HUES64 (cell line): ENCODE data around the gene PDE11A.

ENCODE experiments used
- H3K27ac ChIP-seq: 2 replicates; pipeline ENCODE4 v1.7.0; 2013; ENCODE audit warnings: low read depth, low read length, inconsistent platforms
- H3K27me3 ChIP-seq: 2 replicates; pipeline ENCODE4 v1.6.1; 2013; ENCODE audit warnings: mild to moderate bottlenecking, low read length; ENCODE audit not compliant: insufficient read depth
- H3K36me3 ChIP-seq: 2 replicates; pipeline ENCODE4 v1.6.1; 2013; ENCODE audit warnings: mild to moderate bottlenecking, low read length; ENCODE audit not compliant: insufficient read depth
- H3K4me1 ChIP-seq: 2 replicates; pipeline ENCODE4 v1.6.1; 2013; ENCODE audit warnings: mild to moderate bottlenecking, low read length, moderate library complexity; ENCODE audit not compliant: insufficient read depth
- H3K4me3 ChIP-seq: 2 replicates; pipeline ENCODE4 v1.5.1; 2013; ENCODE audit warnings: mild to moderate bottlenecking, low read length, moderate library complexity
- H3K9ac ChIP-seq: 2 replicates; pipeline ENCODE4 v1.6.1; 2013; ENCODE audit warnings: mild to moderate bottlenecking, low read depth, low read length
- H3K9me3 ChIP-seq: 2 replicates; pipeline ENCODE4 v1.6.1; 2013; ENCODE audit warnings: low read depth, low read length; ENCODE audit not compliant: insufficient read depth
- WGBS: fragments of 150-250, 120-280 bp; methylation state at CpG from one replicate; pipeline ENCODE4 v1.1.7; 2013; ENCODE audit warnings: missing lambda C conversion rate; 5-methylcytosine and 5-hydroxymethylcytosine counted together

The PDE11A gene

GRCh38 chr2:177589186-177589585 is 483.4 kb downstream of the PDE11A start:
- Histone ChIP-seq H3K36me3 (no peaks in the 10 kb centered on the region), H3K4me1 (no peaks in the 10 kb centered on the region), H3K9me3 (no peaks in the 10 kb centered on the region), H3K27me3 (no peaks in the 10 kb centered on the region; the same call in 1 of the 2 replicates), H3K4me3 (no peak overlapping the region), H3K27ac (no peak overlapping the region), H3K9ac (no peak overlapping the region)
- 92% methylated on average over 1 of the region's 1 CpG for WGBS

GRCh38 chr2:177588671-177589070 is 483.9 kb downstream of the PDE11A start:
- 94% methylated on average over 3 of the region's 3 CpGs for WGBS
- no peak overlapping the region for H3K27ac ChIP-seq

GRCh38 chr2:177587371-177587770 is 485.2 kb downstream of the PDE11A start:
- Histone ChIP-seq H3K4me1 (no peaks in the 10 kb centered on the region), H3K36me3 (no peaks in the 10 kb centered on the region), H3K4me3 (no peak overlapping the region), H3K27me3 (no peaks in the 10 kb centered on the region), H3K9me3 (no peaks in the 10 kb centered on the region), H3K27ac (no peak overlapping the region), H3K9ac (no peak overlapping the region)
- 95% methylated on average over 1 of the region's 1 CpG for WGBS

More at GRCh38 chr2:177588671-177589070, 483.9 kb downstream of the PDE11A start:
- Histone ChIP-seq H3K4me1 (no peaks in the 10 kb centered on the region), H3K9me3 (no peaks in the 10 kb centered on the region), H3K27me3 (no peaks in the 10 kb centered on the region; the same call in 1 of the 2 replicates), H3K36me3 (no peaks in the 10 kb centered on the region), H3K4me3 (no peak overlapping the region), H3K9ac (no peak overlapping the region)

- Histone ChIP-seq H3K36me3 (no peaks in the 10 kb centered on the region), H3K27me3 (no peaks in the 10 kb centered on the region), H3K9ac (no peak overlapping the region), H3K27ac (no peak overlapping the region), H3K4me3 (no peak overlapping the region), H3K4me1 (no peaks in the 10 kb centered on the region), H3K9me3 (no peaks in the 10 kb centered on the region)
- WGBS = 100% methylated on average over 1 of the region's 1 CpG
Measured at GRCh38 chr2:177586154-177586553, 486.4 kb downstream of the PDE11A start.

- no peaks in the 10 kb centered on the region for H3K36me3 ChIP-seq
- no peak overlapping the region for H3K27ac ChIP-seq
- WGBS = 93% methylated on average over 5 of the region's 5 CpGs
- no peaks in the 10 kb centered on the region for H3K27me3 ChIP-seq
- no peaks in the 10 kb centered on the region for H3K4me1 ChIP-seq
- no peak overlapping the region for H3K9ac ChIP-seq
- H3K4me3 ChIP-seq = no peak overlapping the region
- no peaks in the 10 kb centered on the region for H3K9me3 ChIP-seq
Measured at GRCh38 chr2:177585234-177585863, 487.2 kb downstream of the PDE11A start.

- Histone ChIP-seq H3K36me3 (no peaks in the 10 kb centered on the region), H3K9me3 (no peaks in the 10 kb centered on the region), H3K4me3 (no peak overlapping the region), H3K9ac (no peak overlapping the region), H3K27ac (no peak overlapping the region), H3K4me1 (no peaks in the 10 kb centered on the region), H3K27me3 (no peaks in the 10 kb centered on the region)
- WGBS = 88% methylated on average over 5 of the region's 6 CpGs
Measured at GRCh38 chr2:177584030-177584692, 488.4 kb downstream of the PDE11A start.

- no peak overlapping the region for H3K4me3 ChIP-seq
- H3K27ac ChIP-seq = no peak overlapping the region
- H3K9me3 ChIP-seq = no peaks in the 10 kb centered on the region
- no peaks in the 10 kb centered on the region for H3K4me1 ChIP-seq
- no peak overlapping the region for H3K9ac ChIP-seq
- WGBS = 83% methylated on average over 1 of the region's 1 CpG
- H3K36me3 ChIP-seq = no peaks in the 10 kb centered on the region
- no peaks in the 10 kb centered on the region for H3K27me3 ChIP-seq
Measured at GRCh38 chr2:177582000-177582399, 490.6 kb downstream of the PDE11A start.

GRCh38 chr2:177579486-177580036 is 493.0 kb downstream of the PDE11A start:
- 95% methylated on average over 3 of the region's 3 CpGs for WGBS
- no peaks in the 10 kb centered on the region for H3K27me3 ChIP-seq
- H3K9me3 ChIP-seq = no peaks in the 10 kb centered on the region
- H3K4me3 ChIP-seq = no peak overlapping the region
- H3K27ac ChIP-seq = no peak overlapping the region
- no peak overlapping the region for H3K9ac ChIP-seq
- no peaks in the 10 kb centered on the region for H3K4me1 ChIP-seq
- no peaks in the 10 kb centered on the region for H3K36me3 ChIP-seq

- Histone ChIP-seq H3K4me3 (no peak overlapping the region), H3K27ac (no peak overlapping the region), H3K4me1 (no peaks in the 10 kb centered on the region), H3K9ac (no peak overlapping the region), H3K27me3 (no peaks in the 10 kb centered on the region), H3K36me3 (no peaks in the 10 kb centered on the region), H3K9me3 (no peaks in the 10 kb centered on the region)
- WGBS = 80% methylated on average over 1 of the region's 3 CpGs
Measured at GRCh38 chr2:177578454-177578853, 494.1 kb downstream of the PDE11A start.

- no peaks in the 10 kb centered on the region for H3K27me3 ChIP-seq
- no peak overlapping the region for H3K4me3 ChIP-seq
- 92% methylated on average over 1 of the region's 1 CpG for WGBS
- H3K27ac ChIP-seq = no peak overlapping the region
- no peaks in the 10 kb centered on the region for H3K4me1 ChIP-seq
- H3K9ac ChIP-seq = no peak overlapping the region
- H3K9me3 ChIP-seq = no peaks in the 10 kb centered on the region
- no peaks in the 10 kb centered on the region for H3K36me3 ChIP-seq
Measured at GRCh38 chr2:177577075-177577474, 495.5 kb downstream of the PDE11A start.

- H3K27me3 ChIP-seq = no peaks in the 10 kb centered on the region
- H3K9ac ChIP-seq = no peak overlapping the region
- no peak overlapping the region for H3K27ac ChIP-seq
- no peaks in the 10 kb centered on the region for H3K36me3 ChIP-seq
- no peaks in the 10 kb centered on the region for H3K4me1 ChIP-seq
- no peak overlapping the region for H3K4me3 ChIP-seq
- 93% methylated on average over 2 of the region's 2 CpGs for WGBS
- H3K9me3 ChIP-seq = no peaks in the 10 kb centered on the region
Measured at GRCh38 chr2:177575358-177575757, 497.2 kb downstream of the PDE11A start.
